Measurements from ENCODE around the gene AMBP. TPM values are rescaled to one million over a fixed set of nuclear protein-coding genes. Genes with fewer than 3 reads are reported as not detected.

Gene AMBP
- total RNA-seq, 2 donors from 2014 or later = 53.4 to 307 TPM

- ATAC-seq (no peak), DNase-seq (peak in 3 of 4 donors; percentile 5 to 47 (median 24))
- intact Hi-C loops (cut with DNase I) = loop anchor here (10.0 kb wide), 1 partner anchor 219 kb away; no protein-coding TSS in a partner anchor
- H3K27ac ChIP-seq = no peak overlapping the region
- H3K4me3 ChIP-seq = no peak overlapping the region
- 72 to 74% methylated on average over 7 to 12 of the region's 12 CpGs for WGBS, 2 donors
- H3K4me1 ChIP-seq = no peaks in the 10 kb centered on the region
- H3K36me3 ChIP-seq (replicated peaks in 1 of 2; ENCODE audit: insufficient read depth in 1 of 2, low read depth in 2 of 2) = peaks cover 6 to 7% of the 10 kb centered on the region in 2 donors
- no peaks in the 10 kb centered on the region for H3K9me3 ChIP-seq
- peak in 5 of 7 experiments; percentile 8 to 50 (median 43) for TF ChIP-seq CTCF (IDR thresholded peaks at IDR 0.05)
- no peak for TF ChIP-seq POLR2A (IDR thresholded peaks at IDR 0.05)
- H3K27me3 ChIP-seq = no peaks in the 10 kb centered on the region
Measured at GRCh38 chr9:114033397-114034103, 44.5 kb downstream of the AMBP start.

GRCh38 chr9:114031948-114032840 lies 45.9 kb downstream of the AMBP start:
- Histone ChIP-seq H3K4me3 (no peak overlapping the region), H3K4me1 (no peaks in the 10 kb centered on the region), H3K9me3 (no peaks in the 10 kb centered on the region), H3K36me3 (replicated peaks in 1 of 2; ENCODE audit: insufficient read depth in 1 of 2, low read depth in 2 of 2) (peaks cover 2 to 7% of the 10 kb centered on the region in 2 donors), H3K27me3 (no peaks in the 10 kb centered on the region), H3K27ac (no peak overlapping the region)
- TF ChIP-seq CTCF (IDR thresholded peaks at IDR 0.05) (no peak), POLR2A (IDR thresholded peaks at IDR 0.05) (no peak)
- DNase-seq (peak in 1 of 4 donors; percentile 5), ATAC-seq (no peak)
- 94 to 99% methylated on average over 12 to 19 of the region's 19 CpGs for WGBS, 2 donors
- intact Hi-C loops (cut with DNase I) = loop anchor here (10.0 kb wide), 1 partner anchor 217 kb away; no protein-coding TSS in a partner anchor

GRCh38 chr9:114031037-114031630 lies 47.0 kb downstream of the AMBP start:
- no peak overlapping the region for H3K4me3 ChIP-seq
- H3K27me3 ChIP-seq = no peaks in the 10 kb centered on the region
- no peak for ATAC-seq
- no peak overlapping the region for H3K27ac ChIP-seq
- peaks cover 0 to 3% of the 10 kb centered on the region in 2 donors for H3K36me3 ChIP-seq (replicated peaks in 1 of 2; ENCODE audit: insufficient read depth in 1 of 2, low read depth in 2 of 2)
- no peaks in the 10 kb centered on the region for H3K9me3 ChIP-seq
- intact Hi-C loops (cut with DNase I) = loop anchor here (10.0 kb wide), 1 partner anchor 216 kb away; no protein-coding TSS in a partner anchor
- 88 to 96% methylated on average over 5 to 7 of the region's 7 CpGs for WGBS, 2 donors
- TF ChIP-seq CTCF (IDR thresholded peaks at IDR 0.05) (no peak), POLR2A (IDR thresholded peaks at IDR 0.05) (no peak)
- H3K4me1 ChIP-seq = no peaks in the 10 kb centered on the region
- peak in 1 of 4 donors; percentile 6 for DNase-seq

GRCh38 chr9:114030364-114030763 lies 47.7 kb downstream of the AMBP start:
- DNase-seq (peak in 1 of 4 donors; percentile 4), ATAC-seq (no peak)
- Histone ChIP-seq H3K4me1 (no peaks in the 10 kb centered on the region), H3K36me3 (replicated peaks in 1 of 2; ENCODE audit: insufficient read depth in 1 of 2, low read depth in 2 of 2) (peaks cover 0 to 3% of the 10 kb centered on the region in 2 donors), H3K9me3 (no peaks in the 10 kb centered on the region), H3K27me3 (no peaks in the 10 kb centered on the region), H3K4me3 (no peak overlapping the region), H3K27ac (no peak overlapping the region)
- intact Hi-C loops (cut with DNase I) = loop anchor here (10.0 kb wide), 1 partner anchor 216 kb away; no protein-coding TSS in a partner anchor
- TF ChIP-seq CTCF (IDR thresholded peaks at IDR 0.05) = no peak
- no peak for TF ChIP-seq POLR2A (IDR thresholded peaks at IDR 0.05)
- 94 to 97% methylated on average over 9 of the region's 9 CpGs for WGBS, 2 donors
